GM21526 (cell line): ENCODE measurements around the gene CD80.

ENCODE experiments used
- ATAC-seq: cut with Tn5 transposase; IDR thresholded peaks from one replicate; pipeline ENCODE4 v1.9.1; 2021; ENCODE audit warnings: moderate library complexity; ENCODE audit not compliant: unreplicated experiment, low FRiP score

Gene CD80

GRCh38 chr3:119550192-119550910 is 9.1 kb downstream of the CD80 start:
- peak; percentile 33 for ATAC-seq

GRCh38 chr3:119548341-119548740 is 11.1 kb downstream of the CD80 start:
- no peak for ATAC-seq

GRCh38 chr3:119547227-119547626 is 12.2 kb downstream of the CD80 start:
- no peak for ATAC-seq

GRCh38 chr3:119543147-119543546 is 16.3 kb downstream of the CD80 start:
- no peak for ATAC-seq

GRCh38 chr3:119542168-119542767 is 17.1 kb downstream of the CD80 start:
- ATAC-seq, result no peak

GRCh38 chr3:119541547-119541946 is 17.9 kb downstream of the CD80 start:
- no peak for ATAC-seq

- no peak for ATAC-seq
These were observed 20.6 kb downstream of the CD80 start for GRCh38 chr3:119538772-119539171.

GRCh38 chr3:119536757-119537156 is 22.7 kb downstream of the CD80 start:
- no peak for ATAC-seq

GRCh38 chr3:119534296-119534695 is 25.1 kb downstream of the CD80 start:
- no peak for ATAC-seq

- ATAC-seq, result no peak
These were observed 28.3 kb downstream of the CD80 start for GRCh38 chr3:119531151-119531550.

GRCh38 chr3:119530456-119530855 is 29.0 kb downstream of the CD80 start:
- ATAC-seq, result no peak

- ATAC-seq, result no peak
These were observed 29.5 kb downstream of the CD80 start for GRCh38 chr3:119529883-119530282.

- no peak for ATAC-seq
These were observed 31.7 kb downstream of the CD80 start for GRCh38 chr3:119527714-119528113.

GRCh38 chr3:119524931-119525662 is 34.3 kb downstream of the CD80 start:
- no peak for ATAC-seq

GRCh38 chr3:119518026-119518425 is 41.4 kb downstream of the CD80 start:
- no peak for ATAC-seq

- no peak for ATAC-seq
These were observed 42.3 kb downstream of the CD80 start for GRCh38 chr3:119517112-119517511.

- ATAC-seq, result no peak
These were observed 44.8 kb downstream of the CD80 start for GRCh38 chr3:119514637-119515036.

GRCh38 chr3:119510690-119511089 is 48.7 kb downstream of the CD80 start:
- ATAC-seq, result no peak

GRCh38 chr3:119508172-119508845 is 51.1 kb downstream of the CD80 start:
- no peak for ATAC-seq

GRCh38 chr3:119507404-119507803 is 52.0 kb downstream of the CD80 start:
- no peak for ATAC-seq

GRCh38 chr3:119506631-119507030 is 52.8 kb downstream of the CD80 start:
- ATAC-seq, result no peak
